IPS-20b (cell line): ENCODE data around the gene RAI1.

Source experiments
- H3K27ac ChIP-seq: one replicate; pipeline ENCODE4 v1.5.1; 2013; ENCODE audit warnings: low read length
- H3K27me3 ChIP-seq: 2 replicates; pipeline ENCODE4 v1.6.1; 2013; ENCODE audit warnings: mild to moderate bottlenecking, low read length, inconsistent platforms; ENCODE audit not compliant: insufficient read depth
- H3K36me3 ChIP-seq: 2 replicates; pipeline ENCODE4 v1.6.1; 2013; ENCODE audit warnings: low read depth, mild to moderate bottlenecking, inconsistent platforms, low read length, moderate library complexity; ENCODE audit not compliant: insufficient read depth
- H3K4me1 ChIP-seq: 2 replicates; pipeline ENCODE4 v1.6.1; 2013; ENCODE audit warnings: mild to moderate bottlenecking, control low read depth, inconsistent platforms, low read length, moderate library complexity; ENCODE audit not compliant: insufficient read depth
- H3K4me3 ChIP-seq: 2 replicates; pipeline ENCODE4 v1.5.1; 2013; ENCODE audit warnings: mild to moderate bottlenecking, low read length, inconsistent platforms
- H3K9ac ChIP-seq: 2 replicates; pipeline ENCODE4 v1.6.1; 2013; ENCODE audit warnings: low read depth, mild to moderate bottlenecking, inconsistent platforms, low read length, moderate library complexity
- H3K9me3 ChIP-seq: 2 replicates; pipeline ENCODE4 v1.6.1; 2013; ENCODE audit warnings: mild to moderate bottlenecking, low read depth, low read length, inconsistent platforms; ENCODE audit not compliant: insufficient read depth

Gene RAI1

GRCh38 chr17:17816831-17817551 lies 135.7 kb downstream of the RAI1 start:
- Histone ChIP-seq H3K4me1 (peaks cover 2% of the 10 kb centered on the region; the same call in 1 of the 2 replicates), H3K36me3 (peaks cover 71% of the 10 kb centered on the region), H3K27ac (no peak overlapping the region), H3K4me3 (no peak overlapping the region), H3K27me3 (peaks cover under 1% of the 10 kb centered on the region; the same call in 1 of the 2 replicates), H3K9me3 (no peaks in the 10 kb centered on the region), H3K9ac (no peak overlapping the region)

DNA sequence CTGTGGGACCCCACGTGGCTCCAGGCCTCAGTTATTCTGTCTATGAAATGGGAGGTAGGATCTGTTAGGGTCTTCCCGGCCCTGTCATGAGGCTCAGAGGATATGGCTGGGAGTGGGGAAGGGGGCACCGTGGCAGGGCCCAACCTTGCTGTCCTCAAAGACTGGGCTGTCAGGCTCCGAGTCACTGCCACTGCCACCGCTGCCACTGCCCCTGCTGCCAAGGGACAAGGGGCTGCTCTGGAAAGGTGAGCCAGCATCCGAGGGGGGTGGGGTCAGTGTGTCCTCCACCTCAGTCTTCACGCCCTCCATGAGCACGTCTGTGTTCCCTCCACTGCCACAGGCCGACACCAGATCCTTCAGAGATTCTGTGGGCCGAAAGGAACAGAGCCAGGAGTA lies 136.3 kb downstream of the RAI1 start:
- Histone ChIP-seq H3K27ac (no peak overlapping the region), H3K9ac (no peak overlapping the region), H3K4me1 (peaks cover 2% of the 10 kb centered on the region; the same call in 1 of the 2 replicates), H3K4me3 (no peak overlapping the region), H3K36me3 (peaks cover 71% of the 10 kb centered on the region), H3K27me3 (peaks cover 6% of the 10 kb centered on the region; the same call in 1 of the 2 replicates), H3K9me3 (no peaks in the 10 kb centered on the region)

- peaks cover 8% of the 10 kb centered on the region for H3K4me1 ChIP-seq
- peaks cover 67% of the 10 kb centered on the region for H3K36me3 ChIP-seq
- no peak overlapping the region for H3K4me3 ChIP-seq
- no peak overlapping the region for H3K27ac ChIP-seq
- H3K9ac ChIP-seq, result no peak overlapping the region
- H3K27me3 ChIP-seq, result peaks cover 11% of the 10 kb centered on the region; the same call in 1 of the 2 replicates
- H3K9me3 ChIP-seq, result no peaks in the 10 kb centered on the region
These were observed 136.8 kb downstream of the RAI1 start for GRCh38 chr17:17818088-17818526.

GRCh38 chr17:17819111-17819510 lies 137.9 kb downstream of the RAI1 start:
- Histone ChIP-seq H3K36me3 (peaks cover 60% of the 10 kb centered on the region; the same call in 1 of the 2 replicates), H3K9ac (no peak overlapping the region)

GRCh38 chr17:17819561-17819995 lies 138.3 kb downstream of the RAI1 start:
- H3K27ac ChIP-seq, result no peak overlapping the region
- H3K4me3 ChIP-seq, result no peak overlapping the region
- H3K9me3 ChIP-seq, result no peaks in the 10 kb centered on the region
- H3K9ac ChIP-seq, result no peak overlapping the region
- peaks cover 18% of the 10 kb centered on the region for H3K4me1 ChIP-seq
- peaks cover 13% of the 10 kb centered on the region; the same call in 1 of the 2 replicates for H3K27me3 ChIP-seq
- H3K36me3 ChIP-seq, result peaks cover 56% of the 10 kb centered on the region; the same call in 1 of the 2 replicates

More at GRCh38 chr17:17819111-17819510, 137.9 kb downstream of the RAI1 start:
- no peak overlapping the region for H3K27ac ChIP-seq
- peaks cover 13% of the 10 kb centered on the region; the same call in 1 of the 2 replicates for H3K27me3 ChIP-seq
- H3K4me3 ChIP-seq, result no peak overlapping the region
- H3K4me1 ChIP-seq, result peaks cover 13% of the 10 kb centered on the region
- no peaks in the 10 kb centered on the region for H3K9me3 ChIP-seq

DNA sequence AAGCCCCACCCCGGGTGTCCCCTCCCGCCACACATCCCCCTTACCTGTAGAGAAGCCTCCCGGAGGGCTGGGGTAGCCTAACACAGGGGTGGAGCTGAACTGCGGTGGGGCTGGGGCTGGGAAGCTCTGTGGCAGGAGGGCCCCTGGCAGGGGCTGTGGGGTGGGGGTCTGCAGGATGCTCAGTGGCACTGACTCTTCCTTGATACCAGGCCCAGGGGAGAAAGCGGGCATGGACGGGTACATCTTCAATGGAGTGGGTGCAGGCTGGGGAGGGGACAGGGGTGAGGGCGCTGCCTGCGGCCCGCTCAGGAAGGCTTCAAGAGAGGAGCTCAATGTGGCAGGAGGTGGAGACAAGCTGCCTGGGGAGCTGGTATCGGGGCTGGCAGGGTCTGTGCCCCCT lies 138.8 kb downstream of the RAI1 start:
- Histone ChIP-seq H3K4me1 (peaks cover 23% of the 10 kb centered on the region), H3K9me3 (no peaks in the 10 kb centered on the region), H3K27me3 (peaks cover 13% of the 10 kb centered on the region; the same call in 1 of the 2 replicates), H3K27ac (no peak overlapping the region), H3K4me3 (no peak overlapping the region), H3K36me3 (peaks cover 51% of the 10 kb centered on the region; the same call in 1 of the 2 replicates), H3K9ac (no peak overlapping the region)

DNA sequence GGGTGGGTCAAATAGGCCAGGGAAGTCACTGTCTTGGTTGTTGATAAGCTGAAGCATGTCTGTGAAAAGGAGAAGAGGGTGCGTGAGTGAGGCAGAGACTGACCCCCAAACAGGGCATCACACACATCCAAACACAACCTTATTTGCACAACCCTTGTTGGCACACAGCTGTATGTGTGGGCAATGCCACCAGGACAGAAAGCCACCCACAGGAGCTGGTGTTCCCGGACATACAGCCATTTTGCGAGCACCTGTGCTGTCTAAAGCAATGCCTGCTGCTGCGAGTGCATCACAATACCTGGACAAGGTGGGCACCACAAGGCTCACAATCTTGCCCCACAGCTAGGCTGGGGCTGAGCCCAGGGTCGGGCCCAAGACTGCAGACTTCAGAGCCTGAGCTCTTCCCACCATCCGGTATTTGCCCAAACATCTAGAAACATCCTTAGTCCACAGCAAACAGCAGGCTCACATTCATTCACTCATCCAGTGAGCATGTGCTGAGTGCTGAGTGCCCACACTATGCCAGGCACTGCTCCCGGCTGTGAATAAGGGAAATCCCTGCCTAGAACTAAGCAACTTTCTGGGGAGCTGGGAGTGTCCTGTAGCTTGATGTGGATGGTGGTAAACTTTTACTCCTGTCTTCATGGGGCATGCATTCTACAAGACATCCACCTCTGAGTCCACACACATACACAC lies 139.4 kb downstream of the RAI1 start:
- Histone ChIP-seq H3K9ac (no peak overlapping the region), H3K9me3 (no peaks in the 10 kb centered on the region), H3K27ac (no peak overlapping the region), H3K4me1 (peaks cover 24% of the 10 kb centered on the region), H3K36me3 (peaks cover 45% of the 10 kb centered on the region; the same call in 1 of the 2 replicates), H3K27me3 (peaks cover 13% of the 10 kb centered on the region; the same call in 1 of the 2 replicates), H3K4me3 (no peak overlapping the region)

- H3K4me1 ChIP-seq, result peaks cover 24% of the 10 kb centered on the region
- H3K36me3 ChIP-seq, result peaks cover 37% of the 10 kb centered on the region; the same call in 1 of the 2 replicates
- peaks cover 13% of the 10 kb centered on the region; the same call in 1 of the 2 replicates for H3K27me3 ChIP-seq
- no peak overlapping the region for H3K27ac ChIP-seq
- no peaks in the 10 kb centered on the region for H3K9me3 ChIP-seq
- H3K9ac ChIP-seq, result no peak overlapping the region
- no peak overlapping the region for H3K4me3 ChIP-seq
These were observed 140.9 kb downstream of the RAI1 start for GRCh38 chr17:17822189-17822588.

GRCh38 chr17:17822616-17823015 lies 141.4 kb downstream of the RAI1 start:
- peaks cover 33% of the 10 kb centered on the region; the same call in 1 of the 2 replicates for H3K36me3 ChIP-seq
- no peak overlapping the region for H3K27ac ChIP-seq
- peaks cover 24% of the 10 kb centered on the region for H3K4me1 ChIP-seq
- no peaks in the 10 kb centered on the region for H3K9me3 ChIP-seq
- H3K27me3 ChIP-seq, result peaks cover 13% of the 10 kb centered on the region; the same call in 1 of the 2 replicates
- H3K4me3 ChIP-seq, result no peak overlapping the region; the same call in 1 of the 2 replicates
- peak overlapping the region; percentile 48; the same call in 1 of the 2 replicates for H3K9ac ChIP-seq

DNA sequence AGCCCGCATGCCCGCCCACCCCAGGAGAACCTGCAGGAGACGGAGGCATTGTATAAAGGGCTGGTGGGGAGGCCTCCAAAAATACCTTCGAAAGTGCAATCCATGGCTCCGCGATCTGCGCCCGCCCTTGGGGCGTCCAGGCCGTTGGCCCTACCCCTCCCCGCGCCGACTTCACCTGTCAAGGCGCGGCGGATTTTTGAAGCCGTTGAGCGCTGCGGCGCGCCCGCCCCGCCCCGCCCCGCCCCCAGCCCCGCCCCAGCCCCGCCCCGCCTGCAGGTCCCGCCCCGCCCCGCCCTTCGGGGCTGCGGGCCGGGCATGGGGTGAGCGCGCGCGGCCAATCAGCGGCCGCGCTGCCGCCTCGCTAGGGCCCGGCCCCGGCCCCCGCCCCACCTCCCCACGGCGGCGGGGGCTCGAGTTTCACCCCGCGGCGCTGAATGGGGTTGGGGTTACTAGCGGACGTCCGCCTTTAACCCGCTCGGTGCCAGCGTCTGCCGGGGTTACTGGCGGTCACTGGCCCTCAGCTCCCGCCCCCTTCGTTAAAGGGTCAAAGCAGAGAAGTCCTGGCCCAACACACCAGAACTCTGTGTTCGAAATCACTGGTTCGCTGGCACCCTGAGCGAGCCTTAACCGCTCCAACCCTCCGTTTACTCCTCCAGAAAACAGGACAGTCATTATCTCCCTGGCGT lies 142.3 kb downstream of the RAI1 start:
- peak overlapping the region; percentile 32; the same call in 1 of the 2 replicates for H3K9ac ChIP-seq
- H3K4me3 ChIP-seq, result peak overlapping the region; percentile 65
- H3K27ac ChIP-seq, result peak overlapping the region; percentile 3
- no peaks in the 10 kb centered on the region for H3K9me3 ChIP-seq
- H3K4me1 ChIP-seq, result peaks cover 24% of the 10 kb centered on the region
- H3K27me3 ChIP-seq, result peaks cover 13% of the 10 kb centered on the region; the same call in 1 of the 2 replicates
- peaks cover 25% of the 10 kb centered on the region; the same call in 1 of the 2 replicates for H3K36me3 ChIP-seq
